ENCODE measurements around the gene KIAA0825.

DNA sequence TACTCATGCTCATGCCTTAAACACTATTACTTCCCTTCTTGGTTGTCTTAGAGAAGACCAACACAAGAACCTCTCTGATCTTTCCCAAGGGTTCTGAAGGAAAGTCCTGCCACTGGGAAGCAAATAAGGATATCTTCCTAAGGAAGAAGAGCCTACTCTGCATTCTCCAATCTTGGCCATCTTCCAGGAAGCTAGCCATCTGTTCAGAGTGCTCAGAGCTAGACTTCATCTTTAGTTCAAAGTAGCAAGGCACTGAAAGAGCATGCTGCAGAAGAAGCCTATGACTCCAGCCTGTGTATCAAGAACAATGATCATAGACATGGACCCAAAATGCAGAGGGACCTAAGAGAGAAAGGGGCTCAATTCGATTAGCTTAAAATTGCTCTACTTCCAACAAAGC is 114.7 kb downstream of the KIAA0825 start:
- no peak for TF ChIP-seq EP300 (IDR thresholded peaks at IDR 0.05; ENCODE audit: low read depth)
- TF ChIP-seq, protein P1, sequence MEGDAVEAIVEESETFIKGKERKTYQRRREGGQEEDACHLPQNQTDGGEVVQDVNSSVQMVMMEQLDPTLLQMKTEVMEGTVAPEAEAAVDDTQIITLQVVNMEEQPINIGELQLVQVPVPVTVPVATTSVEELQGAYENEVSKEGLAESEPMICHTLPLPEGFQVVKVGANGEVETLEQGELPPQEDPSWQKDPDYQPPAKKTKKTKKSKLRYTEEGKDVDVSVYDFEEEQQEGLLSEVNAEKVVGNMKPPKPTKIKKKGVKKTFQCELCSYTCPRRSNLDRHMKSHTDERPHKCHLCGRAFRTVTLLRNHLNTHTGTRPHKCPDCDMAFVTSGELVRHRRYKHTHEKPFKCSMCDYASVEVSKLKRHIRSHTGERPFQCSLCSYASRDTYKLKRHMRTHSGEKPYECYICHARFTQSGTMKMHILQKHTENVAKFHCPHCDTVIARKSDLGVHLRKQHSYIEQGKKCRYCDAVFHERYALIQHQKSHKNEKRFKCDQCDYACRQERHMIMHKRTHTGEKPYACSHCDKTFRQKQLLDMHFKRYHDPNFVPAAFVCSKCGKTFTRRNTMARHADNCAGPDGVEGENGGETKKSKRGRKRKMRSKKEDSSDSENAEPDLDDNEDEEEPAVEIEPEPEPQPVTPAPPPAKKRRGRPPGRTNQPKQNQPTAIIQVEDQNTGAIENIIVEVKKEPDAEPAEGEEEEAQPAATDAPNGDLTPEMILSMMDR (IDR thresholded peaks at IDR 0.05): no peak
- no peak for TF ChIP-seq POLR2A (IDR thresholded peaks at IDR 0.05)
